ENCODE measurements around the gene PAPSS2. TPM values are rescaled to one million over a fixed set of nuclear protein-coding genes. Genes with fewer than 3 reads are reported as not detected.

PAPSS2 gene
- total RNA-seq, 1 experiment from 2014 or later, result 22.1 TPM

GRCh38 chr10:87660484-87661133 lies 931 bp downstream of the PAPSS2 start (continued):
- no peak for TF ChIP-seq AFF4 (CRISPR knock-in tag; IDR thresholded peaks at IDR 0.05; ENCODE audit: borderline replicate concordance)
- no peak for TF ChIP-seq ZNF121 (CRISPR knock-in tag; IDR thresholded peaks at IDR 0.05)
- no peak for TF ChIP-seq SMAD4 (CRISPR knock-in tag; IDR thresholded peaks at IDR 0.05)
- TF ChIP-seq MYBL2 (CRISPR knock-in tag; IDR thresholded peaks at IDR 0.05), result no peak
- TF ChIP-seq, protein P1, sequence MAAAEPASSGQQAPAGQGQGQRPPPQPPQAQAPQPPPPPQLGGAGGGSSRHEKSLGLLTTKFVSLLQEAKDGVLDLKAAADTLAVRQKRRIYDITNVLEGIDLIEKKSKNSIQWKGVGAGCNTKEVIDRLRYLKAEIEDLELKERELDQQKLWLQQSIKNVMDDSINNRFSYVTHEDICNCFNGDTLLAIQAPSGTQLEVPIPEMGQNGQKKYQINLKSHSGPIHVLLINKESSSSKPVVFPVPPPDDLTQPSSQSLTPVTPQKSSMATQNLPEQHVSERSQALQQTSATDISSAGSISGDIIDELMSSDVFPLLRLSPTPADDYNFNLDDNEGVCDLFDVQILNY (CRISPR knock-in tag; IDR thresholded peaks at IDR 0.05), result no peak
- TF ChIP-seq RORB (CRISPR knock-in tag; IDR thresholded peaks at IDR 0.05), result no peak
- TF ChIP-seq, protein P2, sequence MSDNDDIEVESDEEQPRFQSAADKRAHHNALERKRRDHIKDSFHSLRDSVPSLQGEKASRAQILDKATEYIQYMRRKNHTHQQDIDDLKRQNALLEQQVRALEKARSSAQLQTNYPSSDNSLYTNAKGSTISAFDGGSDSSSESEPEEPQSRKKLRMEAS (CRISPR knock-in tag; IDR thresholded peaks at IDR 0.05), result no peak
- no peak for TF ChIP-seq ZNF317 (CRISPR knock-in tag; IDR thresholded peaks at IDR 0.05; ENCODE audit: borderline replicate concordance, low read depth)
- no peak for TF ChIP-seq ZNF263 (CRISPR knock-in tag; IDR thresholded peaks at IDR 0.05; ENCODE audit: low read depth)

DNA sequence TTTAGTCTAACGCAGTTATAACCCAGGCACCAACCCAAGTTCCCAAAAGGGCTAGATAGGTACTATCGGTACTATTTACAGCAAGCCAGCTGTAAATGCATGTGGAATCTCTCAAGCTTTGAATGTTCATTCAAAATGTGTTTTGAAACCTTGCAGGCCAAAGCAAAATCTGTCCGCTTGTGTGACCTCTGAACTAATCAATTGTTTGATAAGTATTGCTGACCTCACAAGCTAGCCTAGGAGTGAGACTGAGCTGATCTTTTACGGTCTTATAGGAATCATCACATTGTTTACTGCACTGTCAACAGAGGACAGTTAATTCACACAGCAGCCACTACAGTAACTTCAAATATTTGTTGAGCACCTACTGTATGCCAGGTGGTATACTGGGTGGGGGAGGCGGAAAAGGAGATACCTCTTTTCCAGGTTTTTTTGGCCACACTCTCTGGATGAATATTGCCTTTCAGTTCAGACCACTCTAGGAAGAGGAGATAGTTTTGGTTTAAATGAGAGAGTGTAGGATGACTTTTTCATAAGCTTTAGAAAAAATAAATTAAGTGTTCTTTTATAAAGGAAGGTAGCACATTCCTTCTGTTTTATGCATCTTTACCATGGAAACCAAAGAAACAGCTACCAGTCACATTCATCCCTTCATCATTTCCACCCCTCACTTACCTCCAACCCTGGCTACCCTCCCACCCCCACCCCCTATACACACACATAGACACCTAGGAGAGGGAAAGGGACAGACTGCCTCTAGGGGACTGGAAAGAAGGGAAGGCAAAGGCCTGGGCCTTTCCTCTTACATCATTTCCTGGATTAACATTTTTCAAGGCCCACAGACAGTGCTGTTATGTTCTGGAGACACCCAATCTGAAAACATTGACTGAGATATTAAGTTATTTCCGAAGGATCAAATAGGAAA lies 2.4 kb downstream of the PAPSS2 start:
- DNase-seq (ENCODE audit: low spot score) (no peak), ATAC-seq (no peak)
- H3K4me3 Mint-ChIP-seq, result peak overlapping the region; percentile 95; the same call in 1 of the 2 replicates
- no peaks in the 10 kb centered on the region for H3K27me3 Mint-ChIP-seq (ENCODE audit: low read depth)
- H3K9me3 Mint-ChIP-seq, result no peaks in the 10 kb centered on the region
- POLR2A ChIA-PET, result no interaction called here
- H3K36me3 Mint-ChIP-seq, result peaks cover 15% of the 10 kb centered on the region
- H3K27ac Mint-ChIP-seq, result peak overlapping the region; percentile 65
- CTCF ChIA-PET, result interaction anchor here (1.7 to 2.4 kb wide), 2 partner anchors 72 kb away, joined by 5 to 15 read pairs; no protein-coding TSS in a partner anchor
- peaks cover 46% of the 10 kb centered on the region for H3K4me1 Mint-ChIP-seq
- TF ChIP-seq MYBL2 (CRISPR knock-in tag; IDR thresholded peaks at IDR 0.05) (no peak), JUN (CRISPR knock-in tag; IDR thresholded peaks at IDR 0.05) (no peak), GABPB1 (CRISPR knock-in tag; IDR thresholded peaks at IDR 0.05) (no peak), SMAD4 (CRISPR knock-in tag; IDR thresholded peaks at IDR 0.05) (no peak), ERG (CRISPR knock-in tag; IDR thresholded peaks at IDR 0.05) (no peak), AR (CRISPR knock-in tag; IDR thresholded peaks at IDR 0.05) (no peak), CREM (CRISPR knock-in tag; IDR thresholded peaks at IDR 0.05) (no peak)
- TF ChIP-seq, protein P2 (CRISPR knock-in tag; IDR thresholded peaks at IDR 0.05), result no peak
- TF ChIP-seq, protein P3, sequence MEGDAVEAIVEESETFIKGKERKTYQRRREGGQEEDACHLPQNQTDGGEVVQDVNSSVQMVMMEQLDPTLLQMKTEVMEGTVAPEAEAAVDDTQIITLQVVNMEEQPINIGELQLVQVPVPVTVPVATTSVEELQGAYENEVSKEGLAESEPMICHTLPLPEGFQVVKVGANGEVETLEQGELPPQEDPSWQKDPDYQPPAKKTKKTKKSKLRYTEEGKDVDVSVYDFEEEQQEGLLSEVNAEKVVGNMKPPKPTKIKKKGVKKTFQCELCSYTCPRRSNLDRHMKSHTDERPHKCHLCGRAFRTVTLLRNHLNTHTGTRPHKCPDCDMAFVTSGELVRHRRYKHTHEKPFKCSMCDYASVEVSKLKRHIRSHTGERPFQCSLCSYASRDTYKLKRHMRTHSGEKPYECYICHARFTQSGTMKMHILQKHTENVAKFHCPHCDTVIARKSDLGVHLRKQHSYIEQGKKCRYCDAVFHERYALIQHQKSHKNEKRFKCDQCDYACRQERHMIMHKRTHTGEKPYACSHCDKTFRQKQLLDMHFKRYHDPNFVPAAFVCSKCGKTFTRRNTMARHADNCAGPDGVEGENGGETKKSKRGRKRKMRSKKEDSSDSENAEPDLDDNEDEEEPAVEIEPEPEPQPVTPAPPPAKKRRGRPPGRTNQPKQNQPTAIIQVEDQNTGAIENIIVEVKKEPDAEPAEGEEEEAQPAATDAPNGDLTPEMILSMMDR (IDR thresholded peaks at IDR 0.05), result no peak
- TF ChIP-seq, protein P4, sequence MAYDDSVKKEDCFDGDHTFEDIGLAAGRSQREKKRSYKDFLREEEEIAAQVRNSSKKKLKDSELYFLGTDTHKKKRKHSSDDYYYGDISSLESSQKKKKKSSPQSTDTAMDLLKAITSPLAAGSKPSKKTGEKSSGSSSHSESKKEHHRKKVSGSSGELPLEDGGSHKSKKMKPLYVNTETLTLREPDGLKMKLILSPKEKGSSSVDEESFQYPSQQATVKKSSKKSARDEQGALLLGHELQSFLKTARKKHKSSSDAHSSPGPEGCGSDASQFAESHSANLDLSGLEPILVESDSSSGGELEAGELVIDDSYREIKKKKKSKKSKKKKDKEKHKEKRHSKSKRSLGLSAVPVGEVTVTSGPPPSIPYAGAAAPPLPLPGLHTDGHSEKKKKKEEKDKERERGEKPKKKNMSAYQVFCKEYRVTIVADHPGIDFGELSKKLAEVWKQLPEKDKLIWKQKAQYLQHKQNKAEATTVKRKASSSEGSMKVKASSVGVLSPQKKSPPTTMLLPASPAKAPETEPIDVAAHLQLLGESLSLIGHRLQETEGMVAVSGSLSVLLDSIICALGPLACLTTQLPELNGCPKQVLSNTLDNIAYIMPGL (CRISPR knock-in tag; IDR thresholded peaks at IDR 0.05), result no peak
- TF ChIP-seq, protein P5, sequence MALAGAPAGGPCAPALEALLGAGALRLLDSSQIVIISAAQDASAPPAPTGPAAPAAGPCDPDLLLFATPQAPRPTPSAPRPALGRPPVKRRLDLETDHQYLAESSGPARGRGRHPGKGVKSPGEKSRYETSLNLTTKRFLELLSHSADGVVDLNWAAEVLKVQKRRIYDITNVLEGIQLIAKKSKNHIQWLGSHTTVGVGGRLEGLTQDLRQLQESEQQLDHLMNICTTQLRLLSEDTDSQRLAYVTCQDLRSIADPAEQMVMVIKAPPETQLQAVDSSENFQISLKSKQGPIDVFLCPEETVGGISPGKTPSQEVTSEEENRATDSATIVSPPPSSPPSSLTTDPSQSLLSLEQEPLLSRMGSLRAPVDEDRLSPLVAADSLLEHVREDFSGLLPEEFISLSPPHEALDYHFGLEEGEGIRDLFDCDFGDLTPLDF (CRISPR knock-in tag; IDR thresholded peaks at IDR 0.05), result no peak

Measured in WTC11 (cell line).